ENCODE results near the gene ANKHD1. TPM values are rescaled to one million over a fixed set of nuclear protein-coding genes. Genes with fewer than 3 reads are reported as not detected.

Gene ANKHD1
- total and polyA plus RNA-seq, 9 donors, result 48.3 to 141 (median 110) TPM

DNA sequence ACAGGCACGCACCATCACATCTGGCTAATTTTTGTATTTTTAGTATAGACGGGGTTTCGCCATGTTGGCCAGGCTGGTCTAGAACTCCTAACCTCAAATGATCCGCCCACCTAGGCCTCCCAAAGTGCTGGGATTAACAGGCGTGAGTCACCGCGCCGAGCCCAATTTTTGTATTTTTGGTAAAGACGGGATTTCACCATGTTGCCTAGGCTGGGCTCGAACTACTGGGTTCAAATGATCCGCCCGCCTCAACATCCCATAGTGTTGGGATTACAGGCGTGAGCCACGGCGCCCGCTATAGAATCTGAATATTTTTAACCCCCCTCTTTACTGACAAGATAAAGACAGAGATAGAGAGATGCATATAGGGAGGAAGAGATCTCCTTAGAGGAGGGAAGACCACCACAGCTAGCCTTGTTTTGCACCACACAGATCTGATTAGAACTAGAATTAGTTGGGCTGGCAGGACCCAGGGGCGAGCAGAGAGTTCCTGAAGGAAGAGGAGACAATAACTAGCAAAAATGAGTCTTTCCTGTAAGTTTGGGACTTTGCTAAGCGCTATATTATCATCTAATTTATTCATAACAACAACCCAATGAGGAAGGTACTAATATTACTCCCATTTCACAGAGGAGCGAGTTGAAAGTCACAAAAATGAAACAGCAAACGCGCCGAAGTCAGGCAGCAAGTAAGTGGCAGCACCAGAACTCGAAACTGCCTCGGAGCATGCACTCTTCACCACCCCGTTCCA is 1.5 kb upstream of the ANKHD1 start:
- peak overlapping the region; percentile 59 to 78 for H3K27ac ChIP-seq
- TF ChIP-seq EP300 (IDR thresholded peaks at IDR 0.05) (no peak), POLR2A (IDR thresholded peaks at IDR 0.05) (no peak)
- TF ChIP-seq, protein P1, sequence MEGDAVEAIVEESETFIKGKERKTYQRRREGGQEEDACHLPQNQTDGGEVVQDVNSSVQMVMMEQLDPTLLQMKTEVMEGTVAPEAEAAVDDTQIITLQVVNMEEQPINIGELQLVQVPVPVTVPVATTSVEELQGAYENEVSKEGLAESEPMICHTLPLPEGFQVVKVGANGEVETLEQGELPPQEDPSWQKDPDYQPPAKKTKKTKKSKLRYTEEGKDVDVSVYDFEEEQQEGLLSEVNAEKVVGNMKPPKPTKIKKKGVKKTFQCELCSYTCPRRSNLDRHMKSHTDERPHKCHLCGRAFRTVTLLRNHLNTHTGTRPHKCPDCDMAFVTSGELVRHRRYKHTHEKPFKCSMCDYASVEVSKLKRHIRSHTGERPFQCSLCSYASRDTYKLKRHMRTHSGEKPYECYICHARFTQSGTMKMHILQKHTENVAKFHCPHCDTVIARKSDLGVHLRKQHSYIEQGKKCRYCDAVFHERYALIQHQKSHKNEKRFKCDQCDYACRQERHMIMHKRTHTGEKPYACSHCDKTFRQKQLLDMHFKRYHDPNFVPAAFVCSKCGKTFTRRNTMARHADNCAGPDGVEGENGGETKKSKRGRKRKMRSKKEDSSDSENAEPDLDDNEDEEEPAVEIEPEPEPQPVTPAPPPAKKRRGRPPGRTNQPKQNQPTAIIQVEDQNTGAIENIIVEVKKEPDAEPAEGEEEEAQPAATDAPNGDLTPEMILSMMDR (IDR thresholded peaks at IDR 0.05), result no peak
- no peaks in the 10 kb centered on the region for H3K36me3 ChIP-seq
- WGBS, 3 donors, result 39 to 45% (median 40%) methylated on average over 25 of the region's 25 CpGs
- intact Hi-C loops (cut with DNase I), result loop anchor here in 2 of 4 donors (2.0 to 10.0 kb wide), 4 partner anchors 147 to 245 kb away; partner anchors contain the start of genes CYSTM1 (in 1 of the 2), EIF4EBP3 (in 1 of the 2), IK (in 1 of the 2) and NDUFA2 (in 1 of the 2)
- no peaks in the 10 kb centered on the region for H3K9me3 ChIP-seq
- DNase-seq, result peak in 1 of 5 donors; percentile 27
- peak overlapping the region; percentile 94 for H3K4me3 ChIP-seq
- H3K4me1 ChIP-seq (ENCODE audit: insufficient read depth), result peaks cover 17% of the 10 kb centered on the region
- no peaks in the 10 kb centered on the region for H3K27me3 ChIP-seq

GRCh38 chr5:140400730-140401361 is 787 bp upstream of the ANKHD1 start:
- DNase-seq, result peak; percentile 90 to 95 (median 92)
- no peaks in the 10 kb centered on the region for H3K9me3 ChIP-seq
- H3K4me3 ChIP-seq, result peak overlapping the region; percentile 94
- no peaks in the 10 kb centered on the region for H3K36me3 ChIP-seq
- WGBS, 3 donors, result 0 to 1% (median 0%) methylated on average over 34 to 54 of the region's 54 CpGs
- peaks cover 17% of the 10 kb centered on the region for H3K4me1 ChIP-seq (ENCODE audit: insufficient read depth)
- peak overlapping the region; percentile 59 to 78 for H3K27ac ChIP-seq
- intact Hi-C loops (cut with DNase I), result loop anchor here in 2 of 4 donors (2.0 to 10.0 kb wide), 4 partner anchors 146 to 244 kb away; partner anchors contain the start of genes CYSTM1 (in 1 of the 2), EIF4EBP3 (in 1 of the 2), IK (in 1 of the 2) and NDUFA2 (in 1 of the 2)
- TF ChIP-seq, protein P1 (IDR thresholded peaks at IDR 0.05), result no peak
- TF ChIP-seq POLR2A (IDR thresholded peaks at IDR 0.05) (peak; percentile 37), EP300 (IDR thresholded peaks at IDR 0.05) (peak; percentile 55)
- no peaks in the 10 kb centered on the region for H3K27me3 ChIP-seq

GRCh38 chr5:140402258-140403074 is 833 bp downstream of the ANKHD1 start:
- Histone ChIP-seq H3K9me3 (no peaks in the 10 kb centered on the region), H3K27ac (peak overlapping the region; percentile 81 to 91), H3K4me1 (ENCODE audit: insufficient read depth) (peaks cover 20% of the 10 kb centered on the region), H3K4me3 (peak overlapping the region; percentile 100), H3K27me3 (no peaks in the 10 kb centered on the region), H3K36me3 (no peaks in the 10 kb centered on the region)
- intact Hi-C loops (cut with DNase I), result loop anchor here in 2 of 4 donors (5.0 to 10.0 kb wide), 3 partner anchors 145 to 242 kb away; partner anchors contain the start of genes EIF4EBP3 (in 1 of the 2), IK (in 1 of the 2), NDUFA2 (in 1 of the 2) and TMCO6 (in 1 of the 2)
- TF ChIP-seq POLR2A (IDR thresholded peaks at IDR 0.05), result no peak
- TF ChIP-seq, protein P1 (IDR thresholded peaks at IDR 0.05), result no peak
- TF ChIP-seq EP300 (IDR thresholded peaks at IDR 0.05), result no peak
- DNase-seq, result peak in 1 of 5 donors; percentile 27
- 2 to 3% (median 2%) methylated on average over 31 to 36 of the region's 36 CpGs for WGBS, 3 donors

All from ovary (tissue), 9 donors.